Adrenal gland (tissue), 12 donors: Measurements from ENCODE around the gene MAGI2. TPM values are rescaled to one million over a fixed set of nuclear protein-coding genes. Genes with fewer than 3 reads are reported as not detected.

Experiments used
- DNase-seq, 7 donors: peaks; one replicate each; pipeline ENCODE4 v3.0.0-alpha.2; 2019 to 2020
- H3K27ac ChIP-seq, 5 donors: fragments of 200-600 bp; sonication (generic) in 4 of 5; 1 replicate in 3 of 5; 2 replicates in 2 of 5; pipeline versions ENCODE4 v1.5.1 to v1.8.0; 2016 to 2020; ENCODE audit warnings: mild to moderate bottlenecking in 1 of 5
- H3K27me3 ChIP-seq: fragments of 200-600 bp; 2 replicates; pipeline ENCODE4 v1.8.0; 2021
- H3K36me3 ChIP-seq, 2 donors: fragments of 200-600 bp; replicated peaks in 1 of 2; 1 replicate in 1 of 2; 2 replicates in 1 of 2; pipeline versions ENCODE4 v1.5.1 to v1.8.0; 2018 to 2022
- H3K4me1 ChIP-seq, 2 donors: fragments of 200-600 bp; replicated peaks in 1 of 2; 1 replicate in 1 of 2; 2 replicates in 1 of 2; pipeline versions ENCODE4 v1.5.1 to v1.8.0; 2018 to 2021
- H3K4me3 ChIP-seq, 4 donors: fragments of 200-600 bp; sonication (generic) in 3 of 4; one replicate each; pipeline ENCODE4 v1.5.1; 2016 to 2018
- H3K9me3 ChIP-seq, 3 donors: fragments of 200-600 bp; sonication (generic) in 1 of 3; replicated peaks in 1 of 3; 1 replicate in 2 of 3; 2 replicates in 1 of 3; pipeline versions ENCODE4 v1.5.1 to v1.8.0; 2016 to 2021
- POLR2A ChIP-seq, 2 donors: fragments of 450-650 bp; IDR thresholded peaks; one replicate each; pipeline ENCODE4 v1.6.1; 2017; ENCODE audit warnings: antibody characterized with exemption in 2 of 2, mild to moderate bottlenecking in 2 of 2, moderate library complexity in 1 of 2
- WGBS, 4 donors: extraction: QIAGEN DNeasy Blood & Tissue Kit in 2 of 4; methylation state at CpG; one replicate each; pipeline versions ENCODE4 v1.1.5 to v1.1.7; 2013 to 2017; 5-methylcytosine and 5-hydroxymethylcytosine counted together
- intact Hi-C, 2 donors: fragments of 100-400 bp; cut with DNase I; formaldehyde crosslinking; loops; one replicate each; pipeline versions ENCODE4 v1.14.1 to v1.15.0; 2022 to 2023
- polyA plus RNA-seq, 3 donors: library from polyadenylated mRNA; stranded (reverse); fragments of 200-250 nt in 2 of 3; fragments of 350-450 nt in 1 of 3; fragmentation: Illumina TruSeq in 1 of 3; extraction: RNeasy Lipid Tissue Mini Kit (QIAGEN cat#74804) in 1 of 3; gene quantifications; one replicate each; pipeline ENCODE4 v1.2.3, GENCODE V29; 2013 to 2014
- total RNA-seq, 9 donors: library from RNA; depleted of rRNA in 4 of 9; stranded (reverse); fragments of >200 nt in 4 of 9; fragments of 120-200 nt in 1 of 9; fragmentation: NEBNext Ultra II Directional in 1 of 9; extraction: Animal tissue kit (Norgen Biotek cat#: 25700) in 1 of 9; gene quantifications; one replicate each; pipeline versions ENCODE4 v1.1.0 to v1.2.4, GENCODE V29; 2013 to 2023
- TF ChIP-seq, protein P1 (sequence below), 6 experiments: fragments of 450-650 bp in 4 of 6; fragments of 200-600 bp in 2 of 6; sonication (generic) in 1 of 6; IDR thresholded peaks; 1 replicate in 5 of 6; 2 replicates in 1 of 6; pipeline versions ENCODE4 v1.5.1 to v1.8.0; 2016 to 2021; ENCODE audit warnings: antibody characterized with exemption in 6 of 6, mild to moderate bottlenecking in 2 of 6, moderate library complexity in 1 of 6
- donor health status: healthy with polysubstance abuse.
- donor health status: Bipolar disorder and iron deficiency.
- donor health status: DM: yes; HTN: yes; CAD: no.
- donor health status: DM: no; HTN: no; CAD: no.
- donor health status: DM: no; HTN: no; CAD: no.
- donor health status: DM: yes; HTN: yes; CAD: no.

MAGI2 gene
- total and polyA plus RNA-seq, 12 donors: 3.2 to 37.1 (median 17.1) TPM

DNA sequence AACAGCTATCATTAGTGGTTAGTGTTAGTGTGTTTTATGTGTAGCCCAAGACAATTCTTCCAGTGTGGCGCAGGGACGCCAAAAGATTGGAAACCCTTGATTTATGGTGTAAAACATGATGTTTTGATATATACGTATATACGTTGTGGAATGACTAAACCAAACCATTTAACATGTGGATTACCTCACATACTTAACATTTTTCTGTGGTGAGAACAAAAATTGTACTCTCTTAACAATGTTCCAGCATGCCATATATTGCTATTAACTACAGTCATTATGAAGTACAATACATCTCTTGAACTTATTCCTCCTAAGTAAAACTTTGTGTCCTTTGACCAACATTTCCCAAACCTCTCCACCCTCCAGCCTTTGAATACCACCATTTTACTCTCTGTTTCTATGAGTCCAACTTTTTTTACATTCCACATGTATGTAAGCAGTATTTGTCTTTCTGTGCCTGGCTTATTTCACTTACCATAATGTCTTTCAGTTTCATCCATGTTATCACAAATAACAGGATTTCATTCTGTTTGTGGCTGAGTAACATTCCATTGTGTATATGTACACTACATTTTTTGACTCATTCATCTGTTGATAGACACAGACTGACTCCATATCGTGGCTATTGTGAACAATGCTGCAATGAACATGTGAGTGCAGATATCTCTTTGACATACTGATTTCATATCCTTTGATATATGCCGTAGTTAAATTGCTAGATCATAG is 42.2 kb upstream of the MAGI2 start:
- Histone ChIP-seq H3K4me1 (no peaks in the 10 kb centered on the region), H3K36me3 (no peaks in the 10 kb centered on the region), H3K27me3 (no peaks in the 10 kb centered on the region), H3K9me3 (no peaks in the 10 kb centered on the region), H3K27ac (no peak overlapping the region), H3K4me3 (no peak overlapping the region)
- no peak for DNase-seq
- intact Hi-C loops: no loop called here
- 83 to 90% (median 88%) methylated on average over 6 of the region's 6 CpGs for WGBS, 4 donors
- TF ChIP-seq, protein P1, sequence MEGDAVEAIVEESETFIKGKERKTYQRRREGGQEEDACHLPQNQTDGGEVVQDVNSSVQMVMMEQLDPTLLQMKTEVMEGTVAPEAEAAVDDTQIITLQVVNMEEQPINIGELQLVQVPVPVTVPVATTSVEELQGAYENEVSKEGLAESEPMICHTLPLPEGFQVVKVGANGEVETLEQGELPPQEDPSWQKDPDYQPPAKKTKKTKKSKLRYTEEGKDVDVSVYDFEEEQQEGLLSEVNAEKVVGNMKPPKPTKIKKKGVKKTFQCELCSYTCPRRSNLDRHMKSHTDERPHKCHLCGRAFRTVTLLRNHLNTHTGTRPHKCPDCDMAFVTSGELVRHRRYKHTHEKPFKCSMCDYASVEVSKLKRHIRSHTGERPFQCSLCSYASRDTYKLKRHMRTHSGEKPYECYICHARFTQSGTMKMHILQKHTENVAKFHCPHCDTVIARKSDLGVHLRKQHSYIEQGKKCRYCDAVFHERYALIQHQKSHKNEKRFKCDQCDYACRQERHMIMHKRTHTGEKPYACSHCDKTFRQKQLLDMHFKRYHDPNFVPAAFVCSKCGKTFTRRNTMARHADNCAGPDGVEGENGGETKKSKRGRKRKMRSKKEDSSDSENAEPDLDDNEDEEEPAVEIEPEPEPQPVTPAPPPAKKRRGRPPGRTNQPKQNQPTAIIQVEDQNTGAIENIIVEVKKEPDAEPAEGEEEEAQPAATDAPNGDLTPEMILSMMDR (IDR thresholded peaks at IDR 0.05): no peak
- TF ChIP-seq POLR2A (IDR thresholded peaks at IDR 0.05): no peak

DNA sequence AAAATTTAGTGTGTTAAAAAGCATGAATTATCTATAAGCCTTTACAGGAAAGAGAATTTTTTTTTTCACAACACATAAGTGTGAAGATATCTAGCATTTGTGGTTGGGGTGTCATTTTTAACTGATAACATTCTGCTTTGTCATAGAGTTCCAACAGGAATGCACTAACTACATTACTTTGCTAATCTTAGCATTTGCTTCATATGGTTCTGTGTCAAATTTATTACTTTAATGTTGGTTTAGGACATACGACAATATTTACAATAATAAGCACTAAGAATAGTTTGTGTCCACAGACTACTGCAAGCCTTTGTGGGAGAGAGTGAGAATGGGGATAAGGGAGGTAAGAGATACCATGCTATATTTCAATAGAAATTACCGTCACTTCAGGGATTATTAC is 40.6 kb upstream of the MAGI2 start:
- Histone ChIP-seq H3K9me3 (no peaks in the 10 kb centered on the region), H3K27me3 (no peaks in the 10 kb centered on the region), H3K4me1 (no peaks in the 10 kb centered on the region), H3K36me3 (no peaks in the 10 kb centered on the region), H3K27ac (no peak overlapping the region), H3K4me3 (no peak overlapping the region)
- DNase-seq: no peak
- intact Hi-C loops: no loop called here
- 82 to 89% (median 84%) methylated on average over 2 of the region's 2 CpGs for WGBS, 4 donors
- TF ChIP-seq POLR2A (IDR thresholded peaks at IDR 0.05): no peak
- TF ChIP-seq, protein P1 (IDR thresholded peaks at IDR 0.05): no peak

DNA sequence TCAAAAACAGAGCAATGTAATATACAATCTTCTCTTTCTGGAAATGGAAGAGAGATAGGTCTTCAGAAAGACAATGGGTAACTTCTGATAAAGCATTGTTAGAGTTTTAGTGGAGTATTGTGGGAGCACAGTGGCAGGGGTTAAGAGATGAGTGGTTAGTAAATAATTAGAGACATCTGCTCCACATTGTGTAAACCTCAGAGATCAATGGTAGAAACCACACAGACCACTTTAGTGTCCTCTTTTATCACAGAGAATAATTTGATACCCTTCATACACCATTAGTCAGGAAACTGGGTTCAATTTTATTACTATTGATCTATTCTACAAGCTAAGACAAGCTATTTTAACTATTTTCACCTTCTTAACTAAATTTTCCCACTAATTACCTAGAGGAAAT is 35.9 kb upstream of the MAGI2 start:
- intact Hi-C loops: no loop called here
- Histone ChIP-seq H3K27ac (no peak overlapping the region), H3K9me3 (no peaks in the 10 kb centered on the region), H3K36me3 (no peaks in the 10 kb centered on the region), H3K4me1 (no peaks in the 10 kb centered on the region), H3K4me3 (no peak overlapping the region), H3K27me3 (no peaks in the 10 kb centered on the region)
- no peak for TF ChIP-seq POLR2A (IDR thresholded peaks at IDR 0.05)
- TF ChIP-seq, protein P1 (IDR thresholded peaks at IDR 0.05): no peak
- no peak for DNase-seq

GRCh38 chr7:79478386-79478785 is 24.9 kb upstream of the MAGI2 start:
- intact Hi-C loops: no loop called here
- Histone ChIP-seq H3K9me3 (no peaks in the 10 kb centered on the region), H3K27me3 (no peaks in the 10 kb centered on the region), H3K36me3 (no peaks in the 10 kb centered on the region), H3K4me3 (no peak overlapping the region), H3K4me1 (no peaks in the 10 kb centered on the region), H3K27ac (no peak overlapping the region)
- 91 to 94% (median 93%) methylated on average over 3 of the region's 3 CpGs for WGBS, 4 donors
- DNase-seq: no peak
- TF ChIP-seq, protein P1 (IDR thresholded peaks at IDR 0.05): no peak
- TF ChIP-seq POLR2A (IDR thresholded peaks at IDR 0.05): no peak
